HG03442 (cell line): ENCODE measurements around the gene BICC1.
"Not testable (repeated sequence)": the region's sequence is repeated elsewhere in the genome, so short reads cannot be mapped to it uniquely, and the experiment has no call there.

ENCODE experiments used
- ATAC-seq: cut with Tn5 transposase; IDR thresholded peaks from one replicate; pipeline ENCODE4 v1.9.1; 2021; ENCODE audit warnings: mild to moderate bottlenecking, moderate library complexity; ENCODE audit not compliant: unreplicated experiment

The BICC1 gene

DNA sequence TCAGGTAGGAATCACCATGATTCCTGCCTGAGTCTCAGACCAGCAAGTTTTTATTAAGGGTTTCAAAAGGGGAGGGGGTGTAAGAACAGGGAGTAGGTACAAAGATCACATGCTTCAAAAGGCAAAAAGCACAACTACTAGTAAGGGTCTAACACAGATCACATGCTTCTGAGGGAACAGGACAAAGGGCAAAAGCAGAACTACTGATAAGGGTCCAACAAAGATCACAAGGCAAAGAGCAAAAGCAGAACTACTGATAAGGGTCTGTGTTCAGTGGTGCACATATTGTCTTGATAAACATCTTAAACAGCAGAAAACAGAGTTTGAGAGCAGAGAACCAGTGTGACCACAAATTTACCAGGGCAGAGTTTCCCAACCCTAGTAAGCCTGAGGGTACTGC is 84.5 kb downstream of the BICC1 start:
- not testable (repeated sequence) for ATAC-seq

- no peak for ATAC-seq
These were observed 87.4 kb downstream of the BICC1 start for GRCh38 chr10:58599927-58600553.

GRCh38 chr10:58608351-58608750 is 95.7 kb downstream of the BICC1 start:
- ATAC-seq = no peak

GRCh38 chr10:58608826-58609531 is 96.3 kb downstream of the BICC1 start:
- ATAC-seq = no peak

- ATAC-seq = no peak
These were observed 97.0 kb downstream of the BICC1 start for GRCh38 chr10:58609532-58610150.

DNA sequence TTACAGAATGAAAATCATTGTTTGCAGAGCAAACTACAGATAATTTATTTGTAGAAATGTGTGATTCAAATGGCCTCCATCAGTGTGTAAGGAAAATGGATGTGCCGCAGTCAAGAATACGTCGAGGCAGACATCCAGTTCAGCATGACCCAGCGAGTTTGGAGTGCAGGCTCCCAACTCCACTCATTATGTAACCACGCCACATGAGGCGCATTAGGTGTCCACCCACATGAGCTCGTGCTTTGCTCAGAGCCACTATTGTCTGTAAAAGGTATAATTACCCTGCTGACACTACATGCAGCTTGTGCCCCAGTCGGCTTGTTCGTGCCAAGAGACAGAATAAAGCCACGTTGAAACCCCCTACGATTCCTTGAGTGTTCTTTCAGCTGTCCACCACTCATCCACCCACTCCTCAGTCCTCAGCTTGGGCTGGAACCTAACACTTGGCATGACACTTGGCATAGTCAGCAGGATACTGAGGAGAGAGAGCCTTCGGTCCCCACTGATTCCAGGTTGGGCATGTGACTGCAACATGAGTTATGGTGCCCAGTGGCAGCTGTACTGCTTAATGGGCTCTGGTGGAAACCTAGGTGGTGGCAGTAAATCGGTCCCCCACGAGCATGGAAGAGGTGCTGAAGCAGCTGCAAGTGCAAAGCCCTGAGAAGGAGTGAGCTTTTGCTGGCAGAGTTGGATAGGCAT is 102.7 kb downstream of the BICC1 start:
- ATAC-seq = no peak

DNA sequence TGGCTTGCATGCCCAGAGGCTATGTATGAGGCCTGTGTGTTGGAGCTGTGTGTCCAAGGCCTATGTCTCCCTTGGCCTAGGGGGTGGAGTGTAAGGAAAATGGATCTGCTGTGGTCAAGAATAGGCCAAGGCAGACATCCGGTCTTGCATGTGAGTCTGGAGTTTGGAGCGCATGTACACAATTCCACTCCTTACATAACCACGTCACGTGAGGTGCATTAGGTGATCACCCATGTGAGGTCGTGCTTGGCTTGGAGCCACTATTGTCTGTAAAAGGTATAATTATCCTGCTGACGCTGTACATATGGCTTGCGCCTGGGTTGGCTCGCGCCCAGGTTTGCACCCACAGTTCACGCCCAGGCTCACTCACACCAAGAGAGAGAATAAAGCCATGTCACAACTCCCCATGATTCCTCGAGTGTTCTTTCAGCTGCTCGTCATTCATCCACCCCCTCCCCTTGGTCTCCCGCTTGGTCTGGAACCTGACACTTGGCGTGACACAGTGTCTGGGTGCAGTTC is 105.5 kb downstream of the BICC1 start:
- ATAC-seq = no peak

GRCh38 chr10:58621379-58622077 is 108.9 kb downstream of the BICC1 start:
- no peak for ATAC-seq

DNA sequence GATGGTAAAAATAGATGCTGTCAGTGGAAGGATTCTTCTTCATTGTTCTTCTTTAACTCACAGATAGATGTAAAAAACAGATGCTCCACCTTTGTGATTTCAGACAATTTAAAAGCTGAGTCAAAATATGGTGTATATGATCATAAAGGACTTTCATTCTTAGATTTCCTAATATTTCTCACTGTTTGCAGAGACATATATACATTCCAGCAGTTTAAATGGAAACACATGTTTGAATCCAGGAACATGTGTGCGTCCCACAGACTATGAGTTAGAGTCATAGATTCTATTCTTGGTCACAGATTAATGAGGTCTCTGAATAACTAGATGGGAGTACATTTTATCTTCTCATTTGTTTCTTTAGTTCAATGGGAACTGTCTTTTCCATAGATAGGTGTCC is 109.6 kb downstream of the BICC1 start:
- no peak for ATAC-seq

DNA sequence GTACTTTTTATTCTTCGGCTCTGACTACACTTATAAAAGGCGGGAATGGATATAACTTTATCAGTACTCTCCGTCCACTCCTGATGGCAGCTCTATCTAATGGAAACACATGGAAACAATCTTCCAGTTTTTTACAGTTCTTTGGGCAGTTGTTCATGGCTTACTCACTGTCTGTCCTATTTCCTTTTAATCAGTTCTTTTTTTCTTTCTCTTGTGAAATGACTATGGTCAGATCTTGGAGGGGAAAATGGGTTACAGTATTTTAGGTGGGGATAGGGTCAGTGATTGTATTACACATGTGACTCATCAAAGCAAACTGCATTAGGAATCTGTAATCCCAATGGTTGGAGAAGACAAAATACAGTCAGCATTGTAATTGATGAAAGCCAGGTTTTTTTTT is 112.4 kb downstream of the BICC1 start:
- no peak for ATAC-seq

DNA sequence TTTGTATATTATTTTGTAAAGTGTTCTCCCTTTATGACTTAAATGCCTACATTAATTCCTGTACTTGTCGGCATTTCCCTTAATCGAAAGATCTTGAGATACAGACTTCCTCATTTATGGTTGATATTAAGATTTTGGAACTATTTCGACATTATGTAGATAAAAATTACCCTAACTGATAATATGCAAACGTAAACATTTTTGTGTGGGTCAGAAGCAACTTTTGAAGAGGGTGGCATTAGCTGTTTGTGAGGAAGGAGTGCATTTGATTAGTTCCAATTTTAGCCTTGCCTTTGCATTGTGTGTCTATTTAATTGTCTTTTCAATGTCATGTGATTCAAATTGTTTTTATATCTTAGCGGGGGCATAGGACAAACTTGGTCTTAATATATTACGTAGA is 114.7 kb downstream of the BICC1 start:
- ATAC-seq = no peak

GRCh38 chr10:58631715-58632114 is 119.0 kb downstream of the BICC1 start:
- no peak for ATAC-seq

GRCh38 chr10:58632216-58632615 is 119.5 kb downstream of the BICC1 start:
- ATAC-seq = no peak

GRCh38 chr10:58637352-58637751 is 124.7 kb downstream of the BICC1 start:
- ATAC-seq = no peak

- ATAC-seq = no peak
These were observed 125.7 kb downstream of the BICC1 start for GRCh38 chr10:58638388-58638787.

DNA sequence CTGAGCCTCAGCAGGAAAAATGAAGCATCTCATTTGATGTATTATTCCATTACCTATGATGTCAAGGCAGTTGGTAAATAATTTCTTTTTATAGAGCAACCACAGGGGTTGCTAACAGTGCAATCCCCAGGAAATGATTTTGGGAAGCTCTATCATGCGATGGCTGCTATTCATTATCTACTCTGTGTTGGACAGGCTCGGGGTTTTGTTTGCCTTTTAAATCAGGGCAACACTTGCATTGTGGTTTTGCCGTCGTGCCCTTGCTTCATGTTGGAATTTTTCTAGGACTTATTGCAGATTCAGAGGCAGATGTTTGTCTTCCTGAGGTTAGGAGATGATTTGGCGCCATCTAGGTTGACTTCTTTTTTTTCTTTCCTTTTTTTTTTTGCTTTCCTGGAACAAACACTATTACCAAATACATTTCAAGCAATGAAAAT is 128.4 kb downstream of the BICC1 start:
- ATAC-seq = no peak

- no peak for ATAC-seq
These were observed 129.0 kb downstream of the BICC1 start for GRCh38 chr10:58641708-58642107.

GRCh38 chr10:58642283-58642682 is 129.6 kb downstream of the BICC1 start:
- ATAC-seq = no peak

- ATAC-seq = no peak
These were observed 130.3 kb downstream of the BICC1 start for GRCh38 chr10:58642916-58643428.

GRCh38 chr10:58644311-58644710 is 131.6 kb downstream of the BICC1 start:
- no peak for ATAC-seq
